Measurements from ENCODE around the gene ANOS1.
"Not testable (repeated sequence)": the region's sequence is repeated elsewhere in the genome, so short reads cannot be mapped to it uniquely, and the experiment has no call there.

The ANOS1 gene

GRCh38 chrX:8731559-8732395 lies at the start of gene ANOS1:
Gene ANOS1, minus strand, starts transcription at chrX:8732137. Its CDS starts 101 bp downstream, at chrX:8732036.
- Histone ChIP-seq H4K20me1 (ENCODE audit: low read depth, low read length) (no peaks in the 10 kb centered on the region), H3K4me2 (ENCODE audit: low read depth, low read length, poor library complexity, severe bottlenecking) (no peak within 1 kb of the TSS), H3K4me3 (ENCODE audit: insufficient read depth, low read length, poor library complexity, severe bottlenecking) (no peak within 1 kb of the TSS), H2AFZ (ENCODE audit: low read depth, low read length, severe bottlenecking) (no peak within 1 kb of the TSS), H3K9me3 (ENCODE audit: insufficient read depth, low read length) (no peaks in the 10 kb centered on the region), H3K9me2 (replicated peaks; ENCODE audit: insufficient read depth, low read length) (no peaks in the 10 kb centered on the region), H3F3A (ENCODE audit: insufficient read depth) (no peaks in the 10 kb centered on the region), H3K27me3 (ENCODE audit: low read length) (no peaks in the 10 kb centered on the region), H3K27ac (ENCODE audit: low read depth, low read length) (no peak within 1 kb of the TSS), H3K36me3 (ENCODE audit: low read length) (no peaks in the 10 kb centered on the region), H3K9ac (ENCODE audit: low read length) (no peak within 1 kb of the TSS), H3K79me2 (ENCODE audit: insufficient read depth, low read length) (no peaks in the 10 kb centered on the region)
- no peak for TF ChIP-seq EZH2phosphoT487 (conservative IDR thresholded peaks at IDR 0.05; ENCODE audit: low read length)
- no peak for TF ChIP-seq CTCF (IDR thresholded peaks at IDR 0.05; ENCODE audit: insufficient read depth, low read length, poor library complexity, severe bottlenecking)

GRCh38 chrX:8773117-8773516 lies 41.2 kb upstream of the ANOS1 start:
- no peak overlapping the region for H2AFZ ChIP-seq (ENCODE audit: low read depth, low read length, severe bottlenecking)
- no peak overlapping the region for H3K4me3 ChIP-seq (ENCODE audit: insufficient read depth, low read length, poor library complexity, severe bottlenecking)
- TF ChIP-seq CTCF (IDR thresholded peaks at IDR 0.05; ENCODE audit: insufficient read depth, low read length, poor library complexity, severe bottlenecking): no peak
- TF ChIP-seq EZH2phosphoT487 (conservative IDR thresholded peaks at IDR 0.05; ENCODE audit: low read length): no peak
- H3K36me3 ChIP-seq (ENCODE audit: low read length): no peaks in the 10 kb centered on the region
- no peaks in the 10 kb centered on the region for H3K27me3 ChIP-seq (ENCODE audit: low read length)
- H3K9ac ChIP-seq (ENCODE audit: low read length): no peak overlapping the region
- H3F3A ChIP-seq (ENCODE audit: insufficient read depth): no peaks in the 10 kb centered on the region
- H3K9me2 ChIP-seq (replicated peaks; ENCODE audit: insufficient read depth, low read length): no peaks in the 10 kb centered on the region
- H3K9me3 ChIP-seq (ENCODE audit: insufficient read depth, low read length): no peaks in the 10 kb centered on the region
- no peaks in the 10 kb centered on the region for H3K79me2 ChIP-seq (ENCODE audit: insufficient read depth, low read length)
- no peak overlapping the region for H3K4me2 ChIP-seq (ENCODE audit: low read depth, low read length, poor library complexity, severe bottlenecking)
- no peak overlapping the region for H3K27ac ChIP-seq (ENCODE audit: low read depth, low read length)
- no peaks in the 10 kb centered on the region for H4K20me1 ChIP-seq (ENCODE audit: low read depth, low read length)

- Histone ChIP-seq H4K20me1 (ENCODE audit: low read depth, low read length) (no peaks in the 10 kb centered on the region), H3K9me3 (ENCODE audit: insufficient read depth, low read length) (no peaks in the 10 kb centered on the region), H3K27me3 (ENCODE audit: low read length) (no peaks in the 10 kb centered on the region), H3K36me3 (ENCODE audit: low read length) (no peaks in the 10 kb centered on the region), H3K4me2 (ENCODE audit: low read depth, low read length, poor library complexity, severe bottlenecking) (no peak overlapping the region), H3K9me2 (replicated peaks; ENCODE audit: insufficient read depth, low read length) (no peaks in the 10 kb centered on the region), H3K9ac (ENCODE audit: low read length) (no peak overlapping the region), H3K4me3 (ENCODE audit: insufficient read depth, low read length, poor library complexity, severe bottlenecking) (no peak overlapping the region), H3F3A (ENCODE audit: insufficient read depth) (no peaks in the 10 kb centered on the region), H3K79me2 (ENCODE audit: insufficient read depth, low read length) (no peaks in the 10 kb centered on the region), H2AFZ (ENCODE audit: low read depth, low read length, severe bottlenecking) (no peak overlapping the region), H3K27ac (ENCODE audit: low read depth, low read length) (no peak overlapping the region)
- TF ChIP-seq CTCF (IDR thresholded peaks at IDR 0.05; ENCODE audit: insufficient read depth, low read length, poor library complexity, severe bottlenecking) (no peak), EZH2phosphoT487 (conservative IDR thresholded peaks at IDR 0.05; ENCODE audit: low read length) (no peak)
These were observed 28.1 kb upstream of the ANOS1 start for GRCh38 chrX:8760021-8760420.

GRCh38 chrX:8758706-8759105 lies 26.8 kb upstream of the ANOS1 start:
- not testable (repeated sequence) for H3K4me3 ChIP-seq (ENCODE audit: insufficient read depth, low read length, poor library complexity, severe bottlenecking); H4K20me1 ChIP-seq (ENCODE audit: low read depth, low read length)

GRCh38 chrX:8757609-8758389 lies 25.9 kb upstream of the ANOS1 start:
- H3K4me2 ChIP-seq (ENCODE audit: low read depth, low read length, poor library complexity, severe bottlenecking); H3K9me2 ChIP-seq (replicated peaks; ENCODE audit: insufficient read depth, low read length); H3K9ac ChIP-seq (ENCODE audit: low read length); H3K4me3 ChIP-seq (ENCODE audit: insufficient read depth, low read length, poor library complexity, severe bottlenecking); H3K36me3 ChIP-seq (ENCODE audit: low read length); H3F3A ChIP-seq (ENCODE audit: insufficient read depth); H3K27ac ChIP-seq (ENCODE audit: low read depth, low read length); H3K79me2 ChIP-seq (ENCODE audit: insufficient read depth, low read length); H3K27me3 ChIP-seq (ENCODE audit: low read length); H2AFZ ChIP-seq (ENCODE audit: low read depth, low read length, severe bottlenecking); H3K9me3 ChIP-seq (ENCODE audit: insufficient read depth, low read length); H4K20me1 ChIP-seq (ENCODE audit: low read depth, low read length): not testable (repeated sequence)

More at GRCh38 chrX:8758706-8759105, 26.8 kb upstream of the ANOS1 start:
- H3F3A ChIP-seq (ENCODE audit: insufficient read depth); H3K9ac ChIP-seq (ENCODE audit: low read length); H3K79me2 ChIP-seq (ENCODE audit: insufficient read depth, low read length); H2AFZ ChIP-seq (ENCODE audit: low read depth, low read length, severe bottlenecking); H3K4me2 ChIP-seq (ENCODE audit: low read depth, low read length, poor library complexity, severe bottlenecking); H3K9me3 ChIP-seq (ENCODE audit: insufficient read depth, low read length); H3K27me3 ChIP-seq (ENCODE audit: low read length); H3K9me2 ChIP-seq (replicated peaks; ENCODE audit: insufficient read depth, low read length); H3K36me3 ChIP-seq (ENCODE audit: low read length); H3K27ac ChIP-seq (ENCODE audit: low read depth, low read length): not testable (repeated sequence)
